Neural progenitor cell (in vitro differentiated cells): ENCODE measurements around the gene STAMBP.

ENCODE experiments used
- CTCF ChIP-seq: fragments of 200-600 bp; sonication (generic); IDR thresholded peaks from 2 replicates; pipeline ENCODE4 v1.5.1; 2017; ENCODE audit warnings: antibody characterized with exemption, mild to moderate bottlenecking
- EZH2 ChIP-seq: fragments of 200-600 bp; sonication (generic); IDR thresholded peaks from 2 replicates; pipeline ENCODE4 v1.6.1; 2017; ENCODE audit warnings: antibody characterized with exemption, mild to moderate bottlenecking, moderate library complexity

GRCh38 chr2:73917296-73917695, 88.5 kb downstream of the STAMBP start:
- TF ChIP-seq CTCF (no peak), EZH2 (no peak)
